DND-41 (cell line): ENCODE results near the gene KCNC1.

ENCODE experiments used
- ATAC-seq: fragments of 200-7000 bp; cut with Tn5 transposase; 3 replicates; pipeline ENCODE4 v1.9.1; 2021; ENCODE audit warnings: low read depth; ENCODE audit not compliant: insufficient read depth
- DNase-seq: peaks from one replicate; pipeline ENCODE4 v3.0.0-alpha.2; 2020
- H2AFZ ChIP-seq: 2 replicates; pipeline ENCODE4 v1.6.0; 2012; ENCODE audit warnings: low read depth, low read length
- H3K27ac ChIP-seq: 2 replicates; pipeline ENCODE4 v1.5.1; 2012; ENCODE audit warnings: low read length, inconsistent platforms
- H3K27me3 ChIP-seq: fragments of 200-600 bp; sonication (generic); 2 replicates; pipeline ENCODE4 v1.6.0; 2012; ENCODE audit warnings: low read length, mild to moderate bottlenecking, inconsistent platforms; ENCODE audit not compliant: insufficient read depth, poor library complexity
- H3K36me3 ChIP-seq: 2 replicates; pipeline ENCODE4 v1.5.1; 2012; ENCODE audit warnings: low read length, inconsistent platforms; ENCODE audit not compliant: insufficient read depth
- H3K4me1 ChIP-seq: 2 replicates; pipeline ENCODE4 v1.5.1; 2012; ENCODE audit warnings: mild to moderate bottlenecking, low read length; ENCODE audit not compliant: insufficient read depth
- H3K4me2 ChIP-seq: 2 replicates; pipeline ENCODE4 v1.6.0; 2012; ENCODE audit warnings: mild to moderate bottlenecking, moderate library complexity, low read length, inconsistent platforms; ENCODE audit not compliant: insufficient read depth
- H3K4me3 ChIP-seq, 2 experiments: fragments of 200-600 bp in 1 of 2; shearing (Covaris generic) in 1 of 2; 2 replicates each; pipeline ENCODE4 v1.5.1; 2012 to 2016; ENCODE audit warnings: inconsistent platforms in 2 of 2, low read length in 2 of 2, mild to moderate bottlenecking in 2 of 2, low read depth in 1 of 2, moderate library complexity in 1 of 2
- H3K79me2 ChIP-seq: 2 replicates; pipeline ENCODE4 v1.6.0; 2012; ENCODE audit warnings: low read length, inconsistent platforms; ENCODE audit not compliant: insufficient read depth
- H3K9ac ChIP-seq: 2 replicates; pipeline ENCODE4 v1.6.0; 2012; ENCODE audit warnings: low read depth, mild to moderate bottlenecking, inconsistent platforms, low read length, moderate library complexity
- H3K9me3 ChIP-seq: 2 replicates; pipeline ENCODE4 v1.5.1; 2012; ENCODE audit warnings: low read length, moderate library complexity, mild to moderate bottlenecking, inconsistent platforms; ENCODE audit not compliant: insufficient read depth, severe bottlenecking
- H4K20me1 ChIP-seq: 2 replicates; pipeline ENCODE4 v1.6.0; 2012; ENCODE audit warnings: low read length; ENCODE audit not compliant: insufficient read depth
- EZH2 ChIP-seq: IDR thresholded peaks from 3 replicates; pipeline ENCODE4 v1.6.1; 2012; ENCODE audit warnings: borderline replicate concordance, low read depth, mild to moderate bottlenecking, moderate library complexity, low read length, inconsistent platforms; ENCODE audit not compliant: severe bottlenecking
- TF ChIP-seq, protein P1 (sequence below): IDR thresholded peaks from 2 replicates; pipeline ENCODE4 v1.5.1; 2012; ENCODE audit warnings: borderline replicate concordance, low read length, moderate library complexity, mild to moderate bottlenecking; ENCODE audit not compliant: poor library complexity, severe bottlenecking; ENCODE audit errors: extremely low read depth

Gene KCNC1

DNA sequence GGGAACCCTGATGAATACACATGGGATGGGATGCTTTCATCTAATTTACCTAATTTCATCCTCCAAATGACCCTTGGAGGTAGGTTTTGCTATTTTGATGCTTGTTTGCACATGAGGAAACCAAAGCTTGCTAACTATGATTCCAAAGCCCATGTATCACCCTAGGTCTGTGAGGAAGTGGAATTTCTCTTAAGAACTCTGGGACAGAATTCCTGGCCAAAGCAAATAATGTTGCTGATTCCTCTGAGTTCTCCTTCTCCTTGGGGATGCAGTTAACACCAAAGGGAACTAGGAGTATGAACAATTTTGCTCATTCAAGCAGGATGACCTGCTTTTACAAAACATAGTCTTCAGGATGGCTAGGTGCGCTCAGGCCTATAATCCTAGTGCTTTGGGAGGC, 80.0 kb downstream of the KCNC1 start:
- no peak overlapping the region for H3K4me3 ChIP-seq
- no peak overlapping the region for H3K4me2 ChIP-seq
- DNase-seq: no peak
- no peak overlapping the region for H3K27ac ChIP-seq
- no peaks in the 10 kb centered on the region for H3K27me3 ChIP-seq
- no peaks in the 10 kb centered on the region for H4K20me1 ChIP-seq
- H3K79me2 ChIP-seq: no peaks in the 10 kb centered on the region
- H3K9me3 ChIP-seq: no peaks in the 10 kb centered on the region
- no peaks in the 10 kb centered on the region for H3K4me1 ChIP-seq
- no peak overlapping the region for H3K9ac ChIP-seq
- H2AFZ ChIP-seq: no peak overlapping the region
- TF ChIP-seq, protein P1, sequence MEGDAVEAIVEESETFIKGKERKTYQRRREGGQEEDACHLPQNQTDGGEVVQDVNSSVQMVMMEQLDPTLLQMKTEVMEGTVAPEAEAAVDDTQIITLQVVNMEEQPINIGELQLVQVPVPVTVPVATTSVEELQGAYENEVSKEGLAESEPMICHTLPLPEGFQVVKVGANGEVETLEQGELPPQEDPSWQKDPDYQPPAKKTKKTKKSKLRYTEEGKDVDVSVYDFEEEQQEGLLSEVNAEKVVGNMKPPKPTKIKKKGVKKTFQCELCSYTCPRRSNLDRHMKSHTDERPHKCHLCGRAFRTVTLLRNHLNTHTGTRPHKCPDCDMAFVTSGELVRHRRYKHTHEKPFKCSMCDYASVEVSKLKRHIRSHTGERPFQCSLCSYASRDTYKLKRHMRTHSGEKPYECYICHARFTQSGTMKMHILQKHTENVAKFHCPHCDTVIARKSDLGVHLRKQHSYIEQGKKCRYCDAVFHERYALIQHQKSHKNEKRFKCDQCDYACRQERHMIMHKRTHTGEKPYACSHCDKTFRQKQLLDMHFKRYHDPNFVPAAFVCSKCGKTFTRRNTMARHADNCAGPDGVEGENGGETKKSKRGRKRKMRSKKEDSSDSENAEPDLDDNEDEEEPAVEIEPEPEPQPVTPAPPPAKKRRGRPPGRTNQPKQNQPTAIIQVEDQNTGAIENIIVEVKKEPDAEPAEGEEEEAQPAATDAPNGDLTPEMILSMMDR: no peak
- TF ChIP-seq EZH2: no peak
- no peak for ATAC-seq
- no peaks in the 10 kb centered on the region for H3K36me3 ChIP-seq

DNA sequence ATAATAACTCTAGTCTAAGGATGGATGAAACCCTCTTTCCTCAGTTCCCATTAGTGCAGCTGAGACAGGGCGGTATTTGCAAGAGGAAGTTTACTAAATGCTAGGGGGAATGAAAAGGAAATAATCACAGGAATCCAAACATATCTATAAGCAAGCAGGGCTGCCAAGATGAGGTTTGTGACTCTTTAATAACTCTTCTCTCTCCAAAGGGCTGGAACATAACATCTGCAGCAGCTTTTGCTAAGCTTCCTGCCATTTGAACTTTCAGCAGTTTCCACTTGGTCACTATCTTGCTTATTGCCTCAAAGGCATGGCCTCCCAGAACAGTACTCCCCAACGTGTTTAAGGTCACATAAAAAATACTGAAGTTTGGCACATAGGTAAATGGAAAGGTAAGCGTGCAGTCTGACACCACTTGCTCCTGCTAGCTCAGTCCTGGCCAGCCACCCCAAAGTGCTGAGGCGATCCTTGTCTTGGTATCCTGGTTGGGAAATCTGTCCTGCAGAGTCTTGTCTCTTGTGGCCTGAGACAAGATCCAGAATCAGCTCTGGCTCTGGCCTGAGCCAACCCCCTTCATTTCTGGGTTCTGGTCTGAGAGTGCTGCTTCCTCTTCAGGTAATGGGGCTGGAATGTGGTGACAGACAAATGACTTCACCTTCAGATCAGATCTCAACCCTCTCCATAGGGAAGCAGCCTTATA, 81.8 kb downstream of the KCNC1 start:
- no peak for ATAC-seq
- DNase-seq: no peak
- H4K20me1 ChIP-seq: no peaks in the 10 kb centered on the region

DNA sequence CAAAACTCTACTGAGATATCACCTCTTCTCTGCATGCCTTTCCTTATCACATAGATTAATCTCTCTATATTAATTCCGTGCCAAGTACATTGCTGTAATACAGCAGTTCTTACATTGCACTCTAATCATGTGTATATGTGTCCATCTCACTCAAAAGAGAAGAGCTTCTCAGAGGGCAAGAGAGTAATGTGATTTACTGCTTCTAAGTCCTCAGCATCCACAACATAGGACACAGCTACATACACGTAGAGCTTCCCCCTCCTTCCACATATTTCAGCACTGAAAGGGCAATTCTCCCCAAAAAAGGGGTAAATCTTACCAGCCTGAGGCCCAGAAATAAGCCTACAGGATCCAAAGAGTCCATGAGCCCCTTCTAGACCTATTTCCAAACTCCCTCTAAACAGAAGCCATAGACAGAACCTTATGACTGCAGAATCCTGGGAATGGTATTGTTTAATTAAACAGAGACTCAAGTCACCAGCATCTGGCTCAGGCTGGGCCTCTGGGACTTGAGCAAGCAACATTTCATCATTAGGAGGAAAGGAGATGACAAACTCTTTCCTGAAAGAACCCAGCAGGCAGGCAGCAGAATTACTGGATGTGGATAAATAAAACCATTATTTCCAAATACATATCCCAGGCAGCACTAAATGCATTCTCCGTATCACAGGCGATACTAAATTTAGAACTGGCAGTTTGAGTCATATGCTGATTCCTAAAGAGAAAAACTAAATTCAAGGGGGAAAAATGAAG, 87.2 kb downstream of the KCNC1 start:
- Histone ChIP-seq H3K79me2 (no peaks in the 10 kb centered on the region), H2AFZ (no peak overlapping the region), H3K27me3 (no peaks in the 10 kb centered on the region), H3K4me3 (no peak overlapping the region), H3K4me1 (no peaks in the 10 kb centered on the region), H3K9me3 (no peaks in the 10 kb centered on the region), H4K20me1 (no peaks in the 10 kb centered on the region), H3K36me3 (no peaks in the 10 kb centered on the region), H3K9ac (no peak overlapping the region), H3K27ac (no peak overlapping the region), H3K4me2 (no peak overlapping the region)
- no peak for ATAC-seq
- no peak for TF ChIP-seq EZH2
- TF ChIP-seq, protein P1: no peak
- no peak for DNase-seq

More for the DNA sequence above, 81.8 kb downstream of the KCNC1 start:
- Histone ChIP-seq H3K4me3 (no peak overlapping the region), H3K9me3 (no peaks in the 10 kb centered on the region), H3K36me3 (no peaks in the 10 kb centered on the region), H2AFZ (no peak overlapping the region), H3K79me2 (no peaks in the 10 kb centered on the region), H3K27ac (no peak overlapping the region), H3K4me1 (no peaks in the 10 kb centered on the region), H3K27me3 (no peaks in the 10 kb centered on the region), H3K4me2 (no peak overlapping the region), H3K9ac (no peak overlapping the region)
- no peak for TF ChIP-seq EZH2
- TF ChIP-seq, protein P1: no peak
